Glutamatergic neuron (in vitro differentiated cells): ENCODE data around the gene NTF3. TPM values are rescaled to one million over a fixed set of nuclear protein-coding genes. Genes with fewer than 3 reads are reported as not detected.
"Not testable (repeated sequence)": the region's sequence is repeated elsewhere in the genome, so short reads cannot be mapped to it uniquely, and the experiment has no call there.

ENCODE experiments used
- DNase-seq: peaks from one replicate; pipeline ENCODE4 v3.0.0; 2022
- H3K27ac Mint-ChIP-seq: one replicate; pipeline ENCODE4 v1.8.0; 2020; ENCODE audit warnings: mild to moderate bottlenecking, mixed read lengths, inconsistent platforms; ENCODE audit not compliant: unreplicated experiment
- H3K27me3 Mint-ChIP-seq: one replicate; pipeline ENCODE4 v1.8.0; 2020; ENCODE audit warnings: mild to moderate bottlenecking, moderate library complexity, mixed read lengths, inconsistent platforms; ENCODE audit not compliant: unreplicated experiment
- H3K36me3 Mint-ChIP-seq: one replicate; pipeline ENCODE4 v1.8.0; 2020; ENCODE audit warnings: mild to moderate bottlenecking, mixed read lengths, inconsistent platforms; ENCODE audit not compliant: unreplicated experiment
- H3K4me1 Mint-ChIP-seq: one replicate; pipeline ENCODE4 v1.8.0; 2020; ENCODE audit warnings: mild to moderate bottlenecking, low read depth, mixed read lengths, inconsistent platforms; ENCODE audit not compliant: unreplicated experiment
- H3K4me3 Mint-ChIP-seq: one replicate; pipeline ENCODE4 v1.8.0; 2020; ENCODE audit warnings: mild to moderate bottlenecking, mixed read lengths, inconsistent platforms; ENCODE audit not compliant: unreplicated experiment
- H3K9me3 Mint-ChIP-seq: one replicate; pipeline ENCODE4 v1.8.0; 2020; ENCODE audit warnings: mild to moderate bottlenecking, moderate library complexity, mixed read lengths, inconsistent platforms; ENCODE audit not compliant: unreplicated experiment
- CTCF ChIP-seq: fragments of 200-600 bp; sonication (generic); IDR thresholded peaks from one replicate; pipeline ENCODE4 v1.5.0; 2021; ENCODE audit not compliant: partially characterized antibody, unreplicated experiment
- total RNA-seq: library from RNA; stranded (reverse); fragmentation: NEBNext Ultra II Directional; extraction: Animal tissue kit (Norgen Biotek cat#: 25700); gene quantifications from one replicate; pipeline ENCODE4 v1.2.1, GENCODE V29; 2021; ENCODE audit not compliant: unreplicated experiment

Gene NTF3
- total RNA-seq, 1 donor from 2014 or later: 5.0 TPM

GRCh38 chr12:5534426-5535199, 102.7 kb downstream of the NTF3 start:
- peaks cover 5% of the 10 kb centered on the region for H3K9me3 Mint-ChIP-seq
- DNase-seq: no peak
- H3K4me1 Mint-ChIP-seq: peaks cover 5% of the 10 kb centered on the region
- peaks cover 9% of the 10 kb centered on the region for H3K36me3 Mint-ChIP-seq
- no peaks in the 10 kb centered on the region for H3K27me3 Mint-ChIP-seq
- no peak overlapping the region for H3K27ac Mint-ChIP-seq
- no peak for TF ChIP-seq CTCF
- no peak overlapping the region for H3K4me3 Mint-ChIP-seq

- no peaks in the 10 kb centered on the region for H3K27me3 Mint-ChIP-seq
- H3K4me1 Mint-ChIP-seq: peaks cover 5% of the 10 kb centered on the region
- peaks cover 5% of the 10 kb centered on the region for H3K9me3 Mint-ChIP-seq
- no peak overlapping the region for H3K27ac Mint-ChIP-seq
- peaks cover 9% of the 10 kb centered on the region for H3K36me3 Mint-ChIP-seq
- no peak for TF ChIP-seq CTCF
- H3K4me3 Mint-ChIP-seq: no peak overlapping the region
- DNase-seq: no peak
Measured at GRCh38 chr12:5535541-5535940, 103.6 kb downstream of the NTF3 start.

- not testable (repeated sequence) for DNase-seq, H3K4me3 Mint-ChIP-seq, H3K27me3 Mint-ChIP-seq, H3K36me3 Mint-ChIP-seq, H3K4me1 Mint-ChIP-seq, H3K27ac Mint-ChIP-seq, H3K9me3 Mint-ChIP-seq
Measured at GRCh38 chr12:5537026-5537615, 105.2 kb downstream of the NTF3 start.

- TF ChIP-seq CTCF: no peak
- Mint-ChIP-seq H3K36me3 (peaks cover 6% of the 10 kb centered on the region), H3K9me3 (peaks cover 5% of the 10 kb centered on the region), H3K4me3 (no peak overlapping the region), H3K4me1 (peaks cover 5% of the 10 kb centered on the region), H3K27me3 (no peaks in the 10 kb centered on the region), H3K27ac (no peak overlapping the region)
- no peak for DNase-seq
Measured at GRCh38 chr12:5537771-5538170, 105.9 kb downstream of the NTF3 start.
